PC-9 (cell line): Measurements from ENCODE around the gene RNF5. TPM values are rescaled to one million over a fixed set of nuclear protein-coding genes. Genes with fewer than 3 reads are reported as not detected.

ENCODE experiments used
- BruUV-seq: library from RNA; stranded (reverse); fragments of 400-500 nt; replicated peaks from 2 replicates; lab custom pipeline; 2021; lab: Mats Ljungman, UMichigan
- CTCF ChIA-PET: fragments of 300-600 bp; sonication (Branson Sonifier 250); formaldehyde crosslinking; loops from one replicate; lab custom pipeline; 2022; ENCODE audit warnings: antibody characterized with exemption; lab: Charles Lee
- POLR2A ChIA-PET: fragments of 300-600 bp; sonication (Branson Sonifier 250); formaldehyde crosslinking; loops from one replicate; lab custom pipeline; 2022; ENCODE audit warnings: antibody characterized with exemption; ENCODE audit not compliant: unreplicated experiment; lab: Charles Lee
- DNase-seq, 2 experiments: peaks; one replicate each; pipeline versions ENCODE4 v3.0.0 to v3.0.0-alpha.2; 2015 to 2022; ENCODE audit warnings: mixed read lengths in 1 of 2
- H2AFZ ChIP-seq: fragments of 200-600 bp; sonication (generic); 2 replicates; pipeline ENCODE4 v1.8.1; 2017; ENCODE audit warnings: antibody characterized with exemption
- H3F3A ChIP-seq: fragments of 200-600 bp; sonication (generic); 2 replicates; pipeline ENCODE4 v1.8.1; 2017; ENCODE audit warnings: antibody characterized with exemption, mild to moderate bottlenecking, low read depth; ENCODE audit not compliant: insufficient read depth
- H3K27ac ChIP-seq: fragments of 200-600 bp; sonication (generic); 2 replicates; pipeline ENCODE4 v1.6.1; 2016; ENCODE audit warnings: mixed run types
- H3K27me3 ChIP-seq: fragments of 200-600 bp; sonication (generic); 2 replicates; pipeline ENCODE4 v1.6.1; 2016; ENCODE audit warnings: low read depth, mixed run types; ENCODE audit not compliant: insufficient read depth
- H3K36me3 ChIP-seq: fragments of 200-600 bp; sonication (generic); 2 replicates; pipeline ENCODE4 v1.6.1; 2016; ENCODE audit warnings: low read depth, mixed run types
- H3K4me1 ChIP-seq: fragments of 200-600 bp; sonication (generic); replicated peaks from 2 replicates; pipeline ENCODE4 v1.6.1; 2016; ENCODE audit warnings: mixed run types; ENCODE audit not compliant: insufficient read depth
- H3K4me2 ChIP-seq: fragments of 200-600 bp; sonication (generic); 2 replicates; pipeline ENCODE4 v1.6.1; 2017; ENCODE audit warnings: mixed run types
- H3K4me3 ChIP-seq: fragments of 200-600 bp; sonication (generic); 2 replicates; pipeline ENCODE4 v1.6.1; 2016; ENCODE audit warnings: mixed run types
- H3K79me2 ChIP-seq: fragments of 200-600 bp; sonication (generic); 2 replicates; pipeline ENCODE4 v1.6.1; 2017; ENCODE audit warnings: low read depth, mixed run types
- H3K9me2 ChIP-seq: fragments of 200-600 bp; sonication (generic); 2 replicates; pipeline ENCODE4 v1.8.1; 2017; ENCODE audit warnings: mild to moderate bottlenecking; ENCODE audit not compliant: insufficient read depth
- H3K9me3 ChIP-seq: fragments of 200-600 bp; sonication (generic); 2 replicates; pipeline ENCODE4 v1.8.1; 2016; ENCODE audit warnings: low read depth; ENCODE audit not compliant: insufficient read depth
- H4K20me1 ChIP-seq: fragments of 200-600 bp; sonication (generic); 2 replicates; pipeline ENCODE4 v1.8.1; 2017; ENCODE audit not compliant: insufficient read depth
- CTCF ChIP-seq: fragments of 200-600 bp; sonication (generic); conservative IDR thresholded peaks from 2 replicates; pipeline ENCODE4 v1.6.1; 2017; ENCODE audit warnings: mixed run types, antibody characterized with exemption, mild to moderate bottlenecking, moderate library complexity
- EZH2 ChIP-seq: fragments of 200-600 bp; sonication (generic); IDR thresholded peaks from 2 replicates; pipeline ENCODE4 v1.8.0; 2017; ENCODE audit warnings: antibody characterized with exemption, low read depth
- intact Hi-C: fragments of 100-400 bp; cut with micrococcal nuclease; formaldehyde crosslinking; loops from one replicate; pipeline ENCODE4 v1.10.0; 2022; ENCODE audit not compliant: unreplicated experiment
- total RNA-seq: library from RNA; stranded (reverse); gene quantifications from 2 replicates; pipeline ENCODE4 v1.2.3, GENCODE V29; 2021

Gene RNF5
- total RNA-seq, 1 experiment from 2014 or later = 45.6 TPM

DNA sequence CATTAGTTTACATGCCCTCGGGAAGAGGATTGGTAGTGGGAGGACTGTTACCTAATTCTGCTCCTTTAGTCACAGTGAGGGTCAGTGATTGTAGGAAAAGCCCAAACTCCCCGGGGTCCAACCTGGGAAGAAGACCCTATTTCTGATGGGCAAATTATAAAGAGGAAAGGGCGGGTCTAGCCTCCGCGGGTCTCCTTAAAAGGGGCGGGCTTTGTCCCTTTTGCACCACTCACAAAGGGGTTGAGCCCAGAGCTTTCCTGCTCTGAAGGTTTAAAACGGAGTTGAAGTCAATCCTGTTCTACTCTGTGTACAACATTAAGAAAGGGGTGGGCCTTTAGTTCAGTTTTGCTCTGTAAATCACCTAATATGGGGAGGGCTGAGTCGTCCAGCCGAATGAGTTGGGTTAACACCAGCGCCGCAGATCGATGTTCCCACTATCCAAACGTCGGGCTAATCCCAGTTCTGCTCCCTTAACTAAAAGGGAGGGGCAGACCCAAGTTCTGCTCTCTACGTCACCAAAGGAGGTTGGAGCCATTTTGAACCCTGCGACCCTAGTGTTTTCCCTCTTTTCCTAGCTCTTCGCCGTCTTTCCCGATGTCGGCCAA is 920 bp upstream of the RNF5 start:
- Histone ChIP-seq H3K4me1 (peaks cover 31% of the 10 kb centered on the region), H3F3A (peaks cover 15% of the 10 kb centered on the region; the same call in 1 of the 2 replicates), H2AFZ (peak overlapping the region; percentile 76), H3K27ac (peak overlapping the region; percentile 86), H3K79me2 (peaks cover 29% of the 10 kb centered on the region), H3K36me3 (no peaks in the 10 kb centered on the region), H3K4me3 (peak overlapping the region; percentile 98; the same call in 1 of the 2 replicates), H3K27me3 (no peaks in the 10 kb centered on the region), H3K9me2 (no peaks in the 10 kb centered on the region), H3K9me3 (no peaks in the 10 kb centered on the region), H4K20me1 (no peaks in the 10 kb centered on the region), H3K4me2 (peak overlapping the region; percentile 83)
- BruUV-seq = TSS peak; percentile 64
- DNase-seq = peak in 1 of 2 experiments; percentile 48
- POLR2A ChIA-PET = interaction anchor here (0.6 to 1.1 kb wide), 6 partner anchors 13 to 612 kb away, joined by 5 to 9 read pairs (median 6); partner anchors contain the start of genes DXO and PBX2
- CTCF ChIA-PET = interaction anchor here (0.9 kb wide), 1 partner anchor 13 kb away, joined by 4 read pairs; the partner anchor contains the start of gene PBX2
- intact Hi-C loops = loop anchor here (1.0 to 10.0 kb wide), 3 partner anchors 22 to 512 kb away; partner anchors contain the start of genes C6orf47, CSNK2B, FKBPL and GPANK1
- TF ChIP-seq CTCF (no peak), EZH2 (no peak)

GRCh38 chr6:32178547-32179440 is 589 bp downstream of the RNF5 start:
- peaks cover 24% of the 10 kb centered on the region for H3K4me1 ChIP-seq
- peak overlapping the region; percentile 72 for H2AFZ ChIP-seq
- no peak for DNase-seq
- H3K9me2 ChIP-seq = no peaks in the 10 kb centered on the region
- no peaks in the 10 kb centered on the region for H3K9me3 ChIP-seq
- peak overlapping the region; percentile 98 for H3K4me3 ChIP-seq
- peak overlapping the region; percentile 83 for H3K4me2 ChIP-seq
- BruUV-seq = no TSS peak
- no peaks in the 10 kb centered on the region for H3K27me3 ChIP-seq
- peaks cover 29% of the 10 kb centered on the region for H3K79me2 ChIP-seq
- peaks cover 21% of the 10 kb centered on the region; the same call in 1 of the 2 replicates for H3F3A ChIP-seq
- no peaks in the 10 kb centered on the region for H4K20me1 ChIP-seq
- 0 out of 2 replicates have a peak overlapping the region, but pooled peaks have one; percentile 86 for H3K27ac ChIP-seq
- POLR2A ChIA-PET = interaction anchor here (0.6 to 0.7 kb wide), 2 partner anchors 43 to 1553 kb away, joined by 3 to 5 read pairs; no protein-coding TSS in a partner anchor
- CTCF ChIA-PET = interaction anchor here (0.6 to 0.7 kb wide), 2 partner anchors 35 to 60 kb away, joined by 3 read pairs; no protein-coding TSS in a partner anchor
- intact Hi-C loops = loop anchor here (1.0 to 10.0 kb wide), 3 partner anchors 12 to 514 kb away; partner anchors contain the start of genes C6orf47, CSNK2B, GPANK1 and LY6G5B
- H3K36me3 ChIP-seq = no peaks in the 10 kb centered on the region
- TF ChIP-seq EZH2 (no peak), CTCF (no peak)
